ENCODE measurements around the gene SPAG9. TPM values are rescaled to one million over a fixed set of nuclear protein-coding genes. Genes with fewer than 3 reads are reported as not detected.

SPAG9 gene
- total and polyA plus RNA-seq, 4 donors: 179 to 268 (median 220) TPM

- Histone ChIP-seq H3K9me3 (ENCODE audit: control insufficient read depth, insufficient read depth, low read length) (no peaks in the 10 kb centered on the region), H3K36me3 (ENCODE audit: control insufficient read depth, insufficient read depth, low read length) (peaks cover 53% of the 10 kb centered on the region), H3K4me1 (ENCODE audit: control insufficient read depth, insufficient read depth, low read length) (no peaks in the 10 kb centered on the region), H3K4me3 (ENCODE audit: low read depth, low read length) (no peak overlapping the region), H3K27ac (ENCODE audit: low read depth, low read length) (no peak overlapping the region), H3K27me3 (ENCODE audit: control insufficient read depth, insufficient read depth, low read length) (no peaks in the 10 kb centered on the region)
- no CpG with 5 or more reads among the region's 1 CpG for WGBS (ENCODE audit: insufficient coverage)
- DNase-seq (ENCODE audit: low read depth in 4 of 6, low spot score in 6 of 6): no peak
Observed at GRCh38 chr17:50986989-50987660, 133.5 kb downstream of the SPAG9 start.

GRCh38 chr17:50981279-50981678, 139.4 kb downstream of the SPAG9 start:
- Histone ChIP-seq H3K36me3 (ENCODE audit: control insufficient read depth, insufficient read depth, low read length) (peaks cover 47% of the 10 kb centered on the region), H3K4me1 (ENCODE audit: control insufficient read depth, insufficient read depth, low read length) (no peaks in the 10 kb centered on the region), H3K27me3 (ENCODE audit: control insufficient read depth, insufficient read depth, low read length) (no peaks in the 10 kb centered on the region), H3K4me3 (ENCODE audit: low read depth, low read length) (no peak overlapping the region), H3K27ac (ENCODE audit: low read depth, low read length) (no peak overlapping the region), H3K9me3 (ENCODE audit: control insufficient read depth, insufficient read depth, low read length) (no peaks in the 10 kb centered on the region)
- no peak for DNase-seq (ENCODE audit: low read depth in 4 of 6, low spot score in 6 of 6)

GRCh38 chr17:50979524-50979927, 141.1 kb downstream of the SPAG9 start:
- Histone ChIP-seq H3K27ac (ENCODE audit: low read depth, low read length) (no peak overlapping the region), H3K36me3 (ENCODE audit: control insufficient read depth, insufficient read depth, low read length) (peaks cover 36% of the 10 kb centered on the region), H3K4me3 (ENCODE audit: low read depth, low read length) (no peak overlapping the region), H3K27me3 (ENCODE audit: control insufficient read depth, insufficient read depth, low read length) (no peaks in the 10 kb centered on the region), H3K9me3 (ENCODE audit: control insufficient read depth, insufficient read depth, low read length) (no peaks in the 10 kb centered on the region), H3K4me1 (ENCODE audit: control insufficient read depth, insufficient read depth, low read length) (no peaks in the 10 kb centered on the region)
- 90% methylated on average over 4 of the region's 10 CpGs for WGBS (ENCODE audit: insufficient coverage)
- DNase-seq (ENCODE audit: low read depth in 4 of 6, low spot score in 6 of 6): peak in 1 of 6 donors; percentile 29

GRCh38 chr17:50977487-50978159, 143.0 kb downstream of the SPAG9 start:
- no peak overlapping the region for H3K27ac ChIP-seq (ENCODE audit: low read depth, low read length)
- no peak for DNase-seq (ENCODE audit: low read depth in 4 of 6, low spot score in 6 of 6)
- no peaks in the 10 kb centered on the region for H3K27me3 ChIP-seq (ENCODE audit: control insufficient read depth, insufficient read depth, low read length)
- no peak overlapping the region for H3K4me3 ChIP-seq (ENCODE audit: low read depth, low read length)
- H3K4me1 ChIP-seq (ENCODE audit: control insufficient read depth, insufficient read depth, low read length): no peaks in the 10 kb centered on the region
- no peaks in the 10 kb centered on the region for H3K9me3 ChIP-seq (ENCODE audit: control insufficient read depth, insufficient read depth, low read length)
- peaks cover 31% of the 10 kb centered on the region for H3K36me3 ChIP-seq (ENCODE audit: control insufficient read depth, insufficient read depth, low read length)
- 67% methylated on average over 2 of the region's 4 CpGs for WGBS (ENCODE audit: insufficient coverage)

- H3K27me3 ChIP-seq (ENCODE audit: control insufficient read depth, insufficient read depth, low read length): no peaks in the 10 kb centered on the region
- H3K4me1 ChIP-seq (ENCODE audit: control insufficient read depth, insufficient read depth, low read length): no peaks in the 10 kb centered on the region
- peaks cover 31% of the 10 kb centered on the region for H3K36me3 ChIP-seq (ENCODE audit: control insufficient read depth, insufficient read depth, low read length)
- DNase-seq (ENCODE audit: low read depth in 4 of 6, low spot score in 6 of 6): no peak
- WGBS (ENCODE audit: insufficient coverage): no CpG with 5 or more reads among the region's 2 CpGs
- H3K27ac ChIP-seq (ENCODE audit: low read depth, low read length): no peak overlapping the region
- no peaks in the 10 kb centered on the region for H3K9me3 ChIP-seq (ENCODE audit: control insufficient read depth, insufficient read depth, low read length)
- no peak overlapping the region for H3K4me3 ChIP-seq (ENCODE audit: low read depth, low read length)
Observed at GRCh38 chr17:50976951-50977472, 143.7 kb downstream of the SPAG9 start.

- 85% methylated on average over 2 of the region's 7 CpGs for WGBS (ENCODE audit: insufficient coverage)
Observed at GRCh38 chr17:50973557-50974494, 146.8 kb downstream of the SPAG9 start.

GRCh38 chr17:50972577-50972976, 148.1 kb downstream of the SPAG9 start:
- H3K36me3 ChIP-seq (ENCODE audit: control insufficient read depth, insufficient read depth, low read length): peaks cover 20% of the 10 kb centered on the region
- no peak overlapping the region for H3K27ac ChIP-seq (ENCODE audit: low read depth, low read length)
- H3K4me1 ChIP-seq (ENCODE audit: control insufficient read depth, insufficient read depth, low read length): no peaks in the 10 kb centered on the region
- no peaks in the 10 kb centered on the region for H3K9me3 ChIP-seq (ENCODE audit: control insufficient read depth, insufficient read depth, low read length)
- H3K27me3 ChIP-seq (ENCODE audit: control insufficient read depth, insufficient read depth, low read length): no peaks in the 10 kb centered on the region
- H3K4me3 ChIP-seq (ENCODE audit: low read depth, low read length): no peak overlapping the region
- DNase-seq (ENCODE audit: low read depth in 4 of 6, low spot score in 6 of 6): peak in 1 of 6 donors; percentile 28
- WGBS (ENCODE audit: insufficient coverage): no CpG with 5 or more reads among the region's 5 CpGs

More at GRCh38 chr17:50973557-50974494, 146.8 kb downstream of the SPAG9 start:
- peaks cover 22% of the 10 kb centered on the region for H3K36me3 ChIP-seq (ENCODE audit: control insufficient read depth, insufficient read depth, low read length)
- no peak for DNase-seq (ENCODE audit: low read depth in 4 of 6, low spot score in 6 of 6)
- no peak overlapping the region for H3K4me3 ChIP-seq (ENCODE audit: low read depth, low read length)
- H3K27ac ChIP-seq (ENCODE audit: low read depth, low read length): no peak overlapping the region
- no peaks in the 10 kb centered on the region for H3K4me1 ChIP-seq (ENCODE audit: control insufficient read depth, insufficient read depth, low read length)
- no peaks in the 10 kb centered on the region for H3K9me3 ChIP-seq (ENCODE audit: control insufficient read depth, insufficient read depth, low read length)
- no peaks in the 10 kb centered on the region for H3K27me3 ChIP-seq (ENCODE audit: control insufficient read depth, insufficient read depth, low read length)

GRCh38 chr17:50967795-50968194, 152.9 kb downstream of the SPAG9 start:
- no peaks in the 10 kb centered on the region for H3K4me1 ChIP-seq (ENCODE audit: control insufficient read depth, insufficient read depth, low read length)
- no peak overlapping the region for H3K27ac ChIP-seq (ENCODE audit: low read depth, low read length)
- no peak for DNase-seq (ENCODE audit: low read depth in 4 of 6, low spot score in 6 of 6)
- no peaks in the 10 kb centered on the region for H3K9me3 ChIP-seq (ENCODE audit: control insufficient read depth, insufficient read depth, low read length)
- 75% methylated on average over 1 of the region's 1 CpG for WGBS (ENCODE audit: insufficient coverage)
- no peak overlapping the region for H3K4me3 ChIP-seq (ENCODE audit: low read depth, low read length)
- no peaks in the 10 kb centered on the region for H3K27me3 ChIP-seq (ENCODE audit: control insufficient read depth, insufficient read depth, low read length)
- H3K36me3 ChIP-seq (ENCODE audit: control insufficient read depth, insufficient read depth, low read length): peaks cover 23% of the 10 kb centered on the region

GRCh38 chr17:50966163-50966666, 154.5 kb downstream of the SPAG9 start:
- H3K27me3 ChIP-seq (ENCODE audit: control insufficient read depth, insufficient read depth, low read length): no peaks in the 10 kb centered on the region
- no CpG with 5 or more reads among the region's 3 CpGs for WGBS (ENCODE audit: insufficient coverage)
- H3K36me3 ChIP-seq (ENCODE audit: control insufficient read depth, insufficient read depth, low read length): peaks cover 24% of the 10 kb centered on the region
- H3K9me3 ChIP-seq (ENCODE audit: control insufficient read depth, insufficient read depth, low read length): no peaks in the 10 kb centered on the region
- no peak overlapping the region for H3K27ac ChIP-seq (ENCODE audit: low read depth, low read length)
- DNase-seq (ENCODE audit: low read depth in 4 of 6, low spot score in 6 of 6): no peak
- H3K4me1 ChIP-seq (ENCODE audit: control insufficient read depth, insufficient read depth, low read length): no peaks in the 10 kb centered on the region
- no peak overlapping the region for H3K4me3 ChIP-seq (ENCODE audit: low read depth, low read length)

All from spinal cord (tissue), 10 donors.